Measurements from ENCODE around the gene TAP2.

TAP2 gene

DNA sequence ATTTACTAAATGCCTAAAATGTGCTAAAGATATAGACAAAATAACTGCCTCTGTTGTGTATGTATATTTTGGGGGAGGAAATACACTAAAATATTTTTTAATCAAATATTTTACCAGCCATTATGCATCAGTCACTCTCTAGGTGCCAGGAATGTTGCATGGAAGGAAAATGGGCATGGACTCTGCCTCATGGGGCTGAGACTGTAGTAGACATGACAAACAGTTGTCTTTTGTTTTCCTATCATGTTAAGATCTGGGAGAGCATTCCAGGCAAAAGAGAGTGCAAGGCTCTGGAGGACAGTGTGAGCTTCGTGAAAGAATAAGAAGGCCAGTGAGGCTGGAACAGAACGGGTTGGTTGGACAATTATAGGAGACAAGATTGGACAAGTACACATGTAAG is 48.2 kb downstream of the TAP2 start:
- DNase-seq (ENCODE audit: low spot score), result no peak

All from hematopoietic multipotent progenitor cell treated with erythropoietin and hydrocortisone succinate and interleukin-3 and kit ligand, for 15 days (in vitro differentiated cells).